Loucy (cell line): ENCODE measurements around the gene BUD23.

Source experiments
- CTCF ChIP-seq: fragments of 200-600 bp; sonication (generic); conservative IDR thresholded peaks from 2 replicates; pipeline ENCODE4 v1.5.1; 2014; ENCODE audit warnings: mild to moderate bottlenecking, antibody characterized with exemption, low read length
- EZH2phosphoT487 ChIP-seq: fragments of 200-600 bp; IDR thresholded peaks from 2 replicates; pipeline ENCODE4 v1.6.1; 2018; ENCODE audit warnings: antibody characterized with exemption, mild to moderate bottlenecking, moderate library complexity, borderline replicate concordance

DNA sequence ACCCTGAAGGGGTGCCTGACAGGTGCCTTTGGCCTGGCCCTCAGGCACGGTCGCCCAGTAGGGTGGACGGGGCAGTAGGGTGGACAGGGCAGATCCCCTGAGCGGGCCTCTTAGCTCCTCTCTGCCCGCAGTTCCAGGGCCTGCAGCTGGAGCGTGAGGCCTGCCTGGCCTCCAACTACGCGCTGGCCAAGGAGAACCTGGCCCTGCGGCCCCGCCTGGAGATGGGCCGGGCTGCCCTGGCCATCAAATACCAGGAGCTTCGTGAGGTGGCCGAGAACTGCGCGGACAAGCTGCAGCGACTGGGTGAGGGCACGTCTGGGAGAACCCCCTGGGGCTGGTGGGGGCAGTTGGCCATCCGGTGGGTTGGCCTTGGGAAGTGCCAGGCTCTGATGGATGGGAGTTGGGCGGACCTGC, 14.1 kb upstream of the BUD23 start:
- TF ChIP-seq CTCF (no peak), EZH2phosphoT487 (no peak)
